PFSK-1 (cell line): ENCODE results near the gene LHX5.

ENCODE experiments used
- FOXP2 ChIP-seq: optimal IDR thresholded peaks from 2 replicates; pipeline ENCODE3; 2011; ENCODE audit warnings: borderline replicate concordance, control low read depth, inconsistent platforms; ENCODE audit not compliant: insufficient read depth; ENCODE audit errors: extremely low read length, extremely low read depth
- POLR2AphosphoS5 ChIP-seq: IDR thresholded peaks from 2 replicates; pipeline ENCODE4 v1.6.1; 2012; ENCODE audit warnings: low read depth, mild to moderate bottlenecking, control low read depth, low read length, moderate library complexity
- SIN3A ChIP-seq: IDR thresholded peaks from 2 replicates; pipeline ENCODE4 v1.6.1; 2012; ENCODE audit warnings: mild to moderate bottlenecking, low read length, moderate library complexity, borderline replicate concordance; ENCODE audit not compliant: insufficient read depth
- TAF1 ChIP-seq: IDR thresholded peaks from 2 replicates; pipeline ENCODE4 v1.6.1; 2012; ENCODE audit warnings: low read length, control low read depth, borderline replicate concordance; ENCODE audit not compliant: insufficient read depth
- TF ChIP-seq, protein P1 (sequence below), 2 experiments: IDR thresholded peaks; 2 replicates each; pipeline versions ENCODE4 v1.6.1 to v1.8.0; 2011 to 2012; ENCODE audit warnings: low read depth in 2 of 2, low read length in 2 of 2, control low read depth in 1 of 2, inconsistent platforms in 1 of 2, mild to moderate bottlenecking in 1 of 2, moderate library complexity in 1 of 2; ENCODE audit not compliant: insufficient read depth in 1 of 2

LHX5 gene

DNA sequence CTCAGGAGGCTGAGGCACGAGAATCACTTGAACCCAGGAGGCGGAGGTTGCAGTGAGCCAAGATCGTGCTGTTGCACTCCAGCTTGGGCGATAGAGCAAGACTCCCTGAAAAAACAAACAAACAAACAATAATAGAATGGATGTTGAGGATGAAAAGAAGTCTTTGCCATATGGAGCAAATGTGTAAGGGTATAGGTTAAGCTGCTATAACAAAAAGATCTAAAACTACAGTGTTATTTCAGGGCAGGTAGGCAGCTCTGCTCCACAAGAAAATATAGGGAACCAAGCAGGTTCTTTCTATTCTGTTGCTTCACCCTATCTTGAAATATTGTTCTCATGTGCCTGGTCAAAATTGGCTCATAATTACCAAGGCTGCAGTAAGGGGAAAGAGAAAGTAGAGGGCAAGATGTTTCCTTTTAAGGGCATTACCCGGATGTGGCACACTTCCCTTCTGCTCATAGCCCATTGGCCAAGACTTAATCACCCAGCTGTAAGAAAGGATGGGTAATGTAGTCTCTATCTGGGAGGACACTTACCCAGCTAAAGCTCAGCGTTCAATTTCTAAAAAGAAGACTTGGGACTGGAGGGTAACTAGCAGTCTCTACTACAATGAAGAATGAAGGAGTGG lies 26.0 kb downstream of the LHX5 start:
- TF ChIP-seq POLR2AphosphoS5 (no peak), FOXP2 (no peak), SIN3A (no peak), TAF1 (no peak)
- TF ChIP-seq, protein P1, sequence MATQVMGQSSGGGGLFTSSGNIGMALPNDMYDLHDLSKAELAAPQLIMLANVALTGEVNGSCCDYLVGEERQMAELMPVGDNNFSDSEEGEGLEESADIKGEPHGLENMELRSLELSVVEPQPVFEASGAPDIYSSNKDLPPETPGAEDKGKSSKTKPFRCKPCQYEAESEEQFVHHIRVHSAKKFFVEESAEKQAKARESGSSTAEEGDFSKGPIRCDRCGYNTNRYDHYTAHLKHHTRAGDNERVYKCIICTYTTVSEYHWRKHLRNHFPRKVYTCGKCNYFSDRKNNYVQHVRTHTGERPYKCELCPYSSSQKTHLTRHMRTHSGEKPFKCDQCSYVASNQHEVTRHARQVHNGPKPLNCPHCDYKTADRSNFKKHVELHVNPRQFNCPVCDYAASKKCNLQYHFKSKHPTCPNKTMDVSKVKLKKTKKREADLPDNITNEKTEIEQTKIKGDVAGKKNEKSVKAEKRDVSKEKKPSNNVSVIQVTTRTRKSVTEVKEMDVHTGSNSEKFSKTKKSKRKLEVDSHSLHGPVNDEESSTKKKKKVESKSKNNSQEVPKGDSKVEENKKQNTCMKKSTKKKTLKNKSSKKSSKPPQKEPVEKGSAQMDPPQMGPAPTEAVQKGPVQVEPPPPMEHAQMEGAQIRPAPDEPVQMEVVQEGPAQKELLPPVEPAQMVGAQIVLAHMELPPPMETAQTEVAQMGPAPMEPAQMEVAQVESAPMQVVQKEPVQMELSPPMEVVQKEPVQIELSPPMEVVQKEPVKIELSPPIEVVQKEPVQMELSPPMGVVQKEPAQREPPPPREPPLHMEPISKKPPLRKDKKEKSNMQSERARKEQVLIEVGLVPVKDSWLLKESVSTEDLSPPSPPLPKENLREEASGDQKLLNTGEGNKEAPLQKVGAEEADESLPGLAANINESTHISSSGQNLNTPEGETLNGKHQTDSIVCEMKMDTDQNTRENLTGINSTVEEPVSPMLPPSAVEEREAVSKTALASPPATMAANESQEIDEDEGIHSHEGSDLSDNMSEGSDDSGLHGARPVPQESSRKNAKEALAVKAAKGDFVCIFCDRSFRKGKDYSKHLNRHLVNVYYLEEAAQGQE (IDR thresholded peaks at IDR 0.05; ENCODE audit: insufficient read depth in 1 of 2, low read depth in 2 of 2, low read length in 2 of 2) = no peak

GRCh38 chr12:113443030-113443539 lies 28.6 kb downstream of the LHX5 start:
- TF ChIP-seq TAF1 (no peak), FOXP2 (no peak), SIN3A (no peak), POLR2AphosphoS5 (no peak)
- TF ChIP-seq, protein P1 (IDR thresholded peaks at IDR 0.05; ENCODE audit: insufficient read depth in 1 of 2, low read depth in 2 of 2, low read length in 2 of 2) = no peak

DNA sequence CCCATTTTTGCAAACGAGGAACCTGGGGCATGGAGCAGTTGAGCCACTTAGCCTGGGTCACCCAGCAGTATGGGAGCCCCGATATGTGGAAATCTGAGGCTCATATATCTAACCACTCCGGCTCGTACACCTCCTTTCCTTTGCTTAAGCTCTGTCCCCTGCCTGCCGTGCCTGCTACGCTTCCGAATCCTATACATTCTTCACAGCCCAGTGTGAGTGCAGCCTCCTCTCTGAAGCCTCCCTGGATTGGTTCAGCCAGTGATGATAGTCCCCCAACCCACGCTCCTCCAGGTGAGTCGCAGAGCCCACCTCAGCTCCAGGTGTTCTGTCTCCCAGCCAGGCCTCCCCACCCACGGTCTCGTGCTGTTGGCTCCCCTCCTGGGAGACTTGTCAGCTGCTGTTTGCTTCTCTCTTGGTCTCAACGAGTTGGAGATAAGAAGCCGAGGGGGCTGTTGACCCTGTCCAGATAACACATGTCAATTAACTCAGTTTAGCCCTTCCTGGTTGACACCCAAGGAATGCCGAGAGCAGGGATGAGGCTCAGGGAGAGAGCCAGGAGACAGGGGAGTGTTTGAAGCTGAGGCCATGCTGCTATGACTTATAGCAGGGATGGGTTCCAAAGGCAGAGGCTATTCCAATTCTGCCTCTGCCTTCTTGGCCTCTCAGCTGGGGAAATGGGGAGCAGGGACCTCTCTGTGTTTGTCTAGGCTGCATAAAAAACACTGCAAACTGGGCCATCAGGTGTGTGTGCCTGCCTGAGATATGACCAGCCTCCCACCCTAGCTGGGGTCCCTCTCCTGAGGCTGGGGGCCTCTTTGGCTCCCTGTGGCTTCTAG lies 30.5 kb downstream of the LHX5 start:
- TF ChIP-seq TAF1 (no peak), FOXP2 (no peak), POLR2AphosphoS5 (no peak), SIN3A (no peak)
- TF ChIP-seq, protein P1 (IDR thresholded peaks at IDR 0.05; ENCODE audit: insufficient read depth in 1 of 2, low read depth in 2 of 2, low read length in 2 of 2) = no peak

- TF ChIP-seq SIN3A = no peak
Observed at GRCh38 chr12:113440336-113440735, 31.3 kb downstream of the LHX5 start.

- TF ChIP-seq SIN3A (no peak), TAF1 (no peak), POLR2AphosphoS5 (no peak), FOXP2 (no peak)
- TF ChIP-seq, protein P1 (IDR thresholded peaks at IDR 0.05; ENCODE audit: insufficient read depth in 1 of 2, low read depth in 2 of 2, low read length in 2 of 2) = no peak
Observed at GRCh38 chr12:113439606-113440030, 32.1 kb downstream of the LHX5 start.
